Peyer's patch (tissue), 4 donors: ENCODE results near the gene ZNF333.

Experiments
- CTCF ChIP-seq, 6 experiments: fragments of 450-650 bp in 4 of 6; fragments of 200-600 bp in 2 of 6; sonication (generic) in 1 of 6; IDR thresholded peaks; one replicate each; pipeline ENCODE4 v1.5.1; 2017 to 2019; ENCODE audit warnings: antibody characterized with exemption in 6 of 6, mild to moderate bottlenecking in 3 of 6, moderate library complexity in 1 of 6
- POLR2A ChIP-seq, 2 donors: fragments of 450-650 bp; IDR thresholded peaks; one replicate each; pipeline ENCODE4 v1.5.1; 2017; ENCODE audit warnings: antibody characterized with exemption in 2 of 2, mild to moderate bottlenecking in 2 of 2, moderate library complexity in 2 of 2

DNA sequence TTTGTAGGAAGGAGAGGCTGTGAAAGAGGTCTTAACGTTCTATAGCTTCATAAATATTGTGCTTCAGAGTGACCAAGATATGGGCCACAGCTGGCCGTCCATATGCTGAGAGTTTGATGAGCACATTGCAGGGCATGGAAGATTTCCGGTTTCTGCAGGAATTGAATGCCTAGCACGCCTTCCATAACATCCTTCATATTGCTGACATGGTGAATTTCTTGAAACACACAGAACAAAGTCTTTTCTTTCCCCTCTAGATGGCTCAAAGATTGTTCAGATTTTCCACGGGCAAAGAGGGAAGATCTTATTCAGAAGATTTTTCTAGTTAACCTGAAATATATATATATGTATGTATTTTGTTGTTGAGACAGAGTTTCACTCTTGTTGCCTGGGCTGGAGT, 46.1 kb downstream of the ZNF333 start:
- TF ChIP-seq POLR2A (IDR thresholded peaks at IDR 0.05) (no peak), CTCF (IDR thresholded peaks at IDR 0.05) (no peak)
